Ovary (tissue), 3 donors: ENCODE data around the gene FAHD2B.
"Not testable (repeated sequence)": the region's sequence is repeated elsewhere in the genome, so short reads cannot be mapped to it uniquely, and the experiment has no call there.

Experiments used
- EP300 ChIP-seq: sonication (generic); formaldehyde crosslinking; IDR thresholded peaks from one replicate; pipeline ENCODE4 v1.6.1; 2017; ENCODE audit warnings: antibody characterized with exemption
- POLR2A ChIP-seq: fragments of 450-650 bp; IDR thresholded peaks from one replicate; pipeline ENCODE4 v1.6.1; 2017; ENCODE audit warnings: antibody characterized with exemption, mild to moderate bottlenecking, moderate library complexity
- TF ChIP-seq, protein P1 (sequence below), 3 donors: fragments of 450-650 bp in 2 of 3; fragments of 200-600 bp in 1 of 3; IDR thresholded peaks; one replicate each; pipeline versions ENCODE4 v1.5.1 to v1.8.0; 2016 to 2022; ENCODE audit warnings: antibody characterized with exemption in 3 of 3, mild to moderate bottlenecking in 1 of 3
- donor health status: DM: no; HTN: no; CAD: no.

DNA sequence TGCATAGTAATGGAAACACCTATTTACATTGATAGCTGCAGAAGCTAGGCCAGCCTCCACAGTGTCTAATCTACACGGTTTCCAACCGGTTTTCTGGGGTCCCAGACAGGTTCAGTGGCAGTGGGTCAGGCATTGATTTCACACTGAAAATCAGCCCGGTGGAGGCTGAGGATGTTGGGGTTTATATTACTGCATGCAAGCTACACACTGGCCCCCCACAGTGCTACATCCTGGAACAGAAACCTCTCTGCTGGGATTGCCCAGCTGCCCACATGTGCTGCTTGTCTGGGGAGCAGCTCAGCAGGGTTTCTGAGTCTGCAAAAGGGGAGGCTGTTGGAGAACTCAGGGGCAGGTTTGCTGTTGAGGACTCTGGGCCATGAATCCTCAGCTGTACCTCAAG is 48.0 kb downstream of the FAHD2B start:
- TF ChIP-seq, protein P1, sequence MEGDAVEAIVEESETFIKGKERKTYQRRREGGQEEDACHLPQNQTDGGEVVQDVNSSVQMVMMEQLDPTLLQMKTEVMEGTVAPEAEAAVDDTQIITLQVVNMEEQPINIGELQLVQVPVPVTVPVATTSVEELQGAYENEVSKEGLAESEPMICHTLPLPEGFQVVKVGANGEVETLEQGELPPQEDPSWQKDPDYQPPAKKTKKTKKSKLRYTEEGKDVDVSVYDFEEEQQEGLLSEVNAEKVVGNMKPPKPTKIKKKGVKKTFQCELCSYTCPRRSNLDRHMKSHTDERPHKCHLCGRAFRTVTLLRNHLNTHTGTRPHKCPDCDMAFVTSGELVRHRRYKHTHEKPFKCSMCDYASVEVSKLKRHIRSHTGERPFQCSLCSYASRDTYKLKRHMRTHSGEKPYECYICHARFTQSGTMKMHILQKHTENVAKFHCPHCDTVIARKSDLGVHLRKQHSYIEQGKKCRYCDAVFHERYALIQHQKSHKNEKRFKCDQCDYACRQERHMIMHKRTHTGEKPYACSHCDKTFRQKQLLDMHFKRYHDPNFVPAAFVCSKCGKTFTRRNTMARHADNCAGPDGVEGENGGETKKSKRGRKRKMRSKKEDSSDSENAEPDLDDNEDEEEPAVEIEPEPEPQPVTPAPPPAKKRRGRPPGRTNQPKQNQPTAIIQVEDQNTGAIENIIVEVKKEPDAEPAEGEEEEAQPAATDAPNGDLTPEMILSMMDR (IDR thresholded peaks at IDR 0.05) = not testable (repeated sequence)
- not testable (repeated sequence) for TF ChIP-seq POLR2A, EP300
